SH-SY5Y (cell line): ENCODE results near the gene DCP1A.

ENCODE experiments used
- GATA2 ChIP-seq: IDR thresholded peaks from 2 replicates; pipeline ENCODE4 v1.6.1; 2011; ENCODE audit warnings: mild to moderate bottlenecking, low read depth, low read length
- GATA3 ChIP-seq: IDR thresholded peaks from 2 replicates; pipeline ENCODE4 v1.6.1; 2011; ENCODE audit warnings: low read depth, mild to moderate bottlenecking, low read length, moderate library complexity

GRCh38 chr3:53328746-53329145, 18.6 kb downstream of the DCP1A start:
- no peak for TF ChIP-seq GATA2
- TF ChIP-seq GATA3 = no peak
